IMR-90 (cell line): Measurements from ENCODE around the gene LCN2. TPM values are rescaled to one million over a fixed set of nuclear protein-coding genes. Genes with fewer than 3 reads are reported as not detected.

Source experiments
- ATAC-seq: fragments of 200-7000 bp; cut with Tn5 transposase; 2 replicates; pipeline ENCODE4 v1.9.1; 2020; ENCODE audit warnings: low read depth, mild to moderate bottlenecking, moderate library complexity
- BruUV-seq: library from RNA; stranded (reverse); fragments of 400-500 nt; replicated peaks from 2 replicates; lab custom pipeline; 2021; lab: Mats Ljungman, UMichigan
- CTCF ChIA-PET: fragments of 300-600 bp; formaldehyde crosslinking; extraction: SDS; loops from one replicate; lab custom pipeline; 2021; ENCODE audit warnings: antibody characterized with exemption; lab: Yijun Ruan, JAX
- POLR2A ChIA-PET: fragments of 300-600 bp; sonication (Branson Sonifier 250); formaldehyde crosslinking; loops from one replicate; lab custom pipeline; 2022; ENCODE audit warnings: antibody characterized with exemption; ENCODE audit not compliant: unreplicated experiment; lab: Charles Lee
- DNase-seq: peaks from one replicate; pipeline ENCODE4 v3.0.0; 2013
- H2AFZ ChIP-seq: replicated peaks from 2 replicates; pipeline ENCODE3; 2013; ENCODE audit warnings: low read length, mild to moderate bottlenecking; ENCODE audit not compliant: poor library complexity
- H2AK5ac ChIP-seq: 2 replicates; pipeline ENCODE4 v1.6.1; 2013; ENCODE audit warnings: low read depth, low read length, inconsistent platforms
- H2AK9ac ChIP-seq: replicated peaks from 2 replicates; pipeline ENCODE3; 2013; ENCODE audit warnings: mild to moderate bottlenecking, low read depth, low read length, moderate library complexity; ENCODE audit not compliant: poor library complexity
- H2BK120ac ChIP-seq: 2 replicates; pipeline ENCODE4 v1.6.1; 2013; ENCODE audit warnings: low read depth, low read length, inconsistent platforms
- H2BK15ac ChIP-seq: 3 replicates; pipeline ENCODE4 v1.6.1; 2013; ENCODE audit warnings: low read depth, low read length, inconsistent platforms
- H2BK20ac ChIP-seq: 2 replicates; pipeline ENCODE4 v1.6.1; 2013; ENCODE audit warnings: low read depth, mild to moderate bottlenecking, inconsistent platforms, low read length, moderate library complexity
- H2BK5ac ChIP-seq: 2 replicates; pipeline ENCODE4 v1.6.1; 2013; ENCODE audit warnings: mild to moderate bottlenecking, low read depth, low read length, inconsistent platforms; ENCODE audit not compliant: poor library complexity, severe bottlenecking
- H3K14ac ChIP-seq: replicated peaks from 2 replicates; pipeline ENCODE4 v1.6.1; 2013; ENCODE audit warnings: low read depth, low read length, inconsistent platforms
- H3K18ac ChIP-seq: 2 replicates; pipeline ENCODE4 v1.6.1; 2013; ENCODE audit warnings: low read depth, low read length, control low read depth
- H3K23ac ChIP-seq: 2 replicates; pipeline ENCODE4 v1.6.1; 2013; ENCODE audit warnings: low read depth, low read length, inconsistent platforms
- H3K27ac ChIP-seq: 2 replicates; pipeline ENCODE4 v1.5.1; 2013; ENCODE audit warnings: mild to moderate bottlenecking, control low read depth, low read length; ENCODE audit not compliant: insufficient read depth
- H3K27me3 ChIP-seq: 2 replicates; pipeline ENCODE4 v1.6.1; 2013; ENCODE audit warnings: low read length; ENCODE audit not compliant: control insufficient read depth, insufficient read depth
- H3K36me3 ChIP-seq: 2 replicates; pipeline ENCODE4 v1.6.1; 2013; ENCODE audit warnings: low read length, mixed read lengths; ENCODE audit not compliant: control insufficient read depth, insufficient read depth
- H3K4ac ChIP-seq: 2 replicates; pipeline ENCODE4 v1.6.1; 2013; ENCODE audit warnings: low read depth, low read length, inconsistent platforms
- H3K4me1 ChIP-seq: 2 replicates; pipeline ENCODE4 v1.6.1; 2013; ENCODE audit warnings: low read length, mixed read lengths; ENCODE audit not compliant: control insufficient read depth, insufficient read depth
- H3K4me2 ChIP-seq: 2 replicates; pipeline ENCODE4 v1.6.1; 2013; ENCODE audit warnings: low read depth, mild to moderate bottlenecking, control low read depth, low read length, moderate library complexity
- H3K4me3 ChIP-seq: 2 replicates; pipeline ENCODE4 v1.5.1; 2013; ENCODE audit warnings: low read depth, mild to moderate bottlenecking, control low read depth, low read length, moderate library complexity; ENCODE audit not compliant: insufficient read depth
- H3K56ac ChIP-seq: 2 replicates; pipeline ENCODE4 v1.6.1; 2013; ENCODE audit warnings: low read length, inconsistent platforms; ENCODE audit not compliant: insufficient read depth; ENCODE audit errors: extremely low read depth
- H3K79me1 ChIP-seq, 2 experiments: 2 replicates each; pipeline ENCODE4 v1.6.1; 2013; ENCODE audit warnings: low read length in 2 of 2, inconsistent platforms in 1 of 2, low read depth in 1 of 2
- H3K9ac ChIP-seq: 2 replicates; pipeline ENCODE4 v1.6.1; 2013; ENCODE audit warnings: low read depth, low read length, control low read depth
- H3K9me1 ChIP-seq: 2 replicates; pipeline ENCODE4 v1.6.1; 2013; ENCODE audit warnings: low read length, inconsistent platforms; ENCODE audit not compliant: insufficient read depth
- H3K9me3 ChIP-seq: 2 replicates; pipeline ENCODE4 v1.6.1; 2013; ENCODE audit warnings: low read length; ENCODE audit not compliant: control insufficient read depth, insufficient read depth
- H4K20me1 ChIP-seq: 2 replicates; pipeline ENCODE4 v1.6.1; 2013; ENCODE audit warnings: low read length, inconsistent platforms; ENCODE audit not compliant: insufficient read depth
- H4K5ac ChIP-seq: 2 replicates; pipeline ENCODE4 v1.6.1; 2013; ENCODE audit warnings: mild to moderate bottlenecking, low read depth, low read length, control low read depth
- H4K8ac ChIP-seq, 2 experiments: 2 replicates each; pipeline ENCODE4 v1.6.1; 2013; ENCODE audit warnings: low read depth in 2 of 2, low read length in 2 of 2, control low read depth in 1 of 2, inconsistent platforms in 1 of 2
- H4K91ac ChIP-seq: 2 replicates; pipeline ENCODE4 v1.6.1; 2013; ENCODE audit warnings: low read depth, low read length, inconsistent platforms; ENCODE audit not compliant: insufficient read depth
- BHLHE40 ChIP-seq: fragments of 150-350 bp; IDR thresholded peaks from 2 replicates; pipeline ENCODE4 v1.6.1; 2016; ENCODE audit warnings: mild to moderate bottlenecking, low read depth, low read length
- CEBPB ChIP-seq: IDR thresholded peaks from 2 replicates; pipeline ENCODE4 v1.6.1; 2012; ENCODE audit warnings: low read depth, low read length, improper control_type of control experiment
- CHD1 ChIP-seq: IDR thresholded peaks from 2 replicates; pipeline ENCODE4 v1.6.1; 2012; ENCODE audit warnings: low read depth, low read length, improper control_type of control experiment
- CTCF ChIP-seq: conservative IDR thresholded peaks from 2 replicates; pipeline ENCODE4 v1.5.1; 2012; ENCODE audit warnings: mild to moderate bottlenecking, low read depth, low read length, improper control_type of control experiment
- FOS ChIP-seq: fragments of 150-350 bp; IDR thresholded peaks from 2 replicates; pipeline ENCODE4 v1.6.1; 2016; ENCODE audit warnings: low read depth, low read length
- MAFK ChIP-seq: IDR thresholded peaks from 2 replicates; pipeline ENCODE4 v1.6.1; 2012; ENCODE audit warnings: low read depth, low read length, improper control_type of control experiment
- MXI1 ChIP-seq: IDR thresholded peaks from 2 replicates; pipeline ENCODE4 v1.6.1; 2012; ENCODE audit warnings: low read depth, mild to moderate bottlenecking, low read length, moderate library complexity, borderline replicate concordance
- NFE2L2 ChIP-seq: fragments of 150-350 bp; IDR thresholded peaks from 2 replicates; pipeline ENCODE4 v1.6.1; 2016; ENCODE audit warnings: low read depth, mild to moderate bottlenecking, low read length
- POLR2A ChIP-seq: IDR thresholded peaks from 2 replicates; pipeline ENCODE4 v1.6.1; 2012; ENCODE audit warnings: mild to moderate bottlenecking, low read depth, low read length
- RCOR1 ChIP-seq: IDR thresholded peaks from 2 replicates; pipeline ENCODE4 v1.6.1; 2012; ENCODE audit warnings: mild to moderate bottlenecking, low read length, improper control_type of control experiment; ENCODE audit not compliant: insufficient replicate concordance
- RFX5 ChIP-seq: IDR thresholded peaks from 2 replicates; pipeline ENCODE4 v1.8.0; 2012; ENCODE audit warnings: low read depth, mild to moderate bottlenecking, low read length, moderate library complexity
- SMC3 ChIP-seq: fragments of 150-350 bp; IDR thresholded peaks from 2 replicates; pipeline ENCODE4 v1.6.1; 2016; ENCODE audit warnings: low read depth, mild to moderate bottlenecking, antibody characterized with exemption, low read length, moderate library complexity
- USF2 ChIP-seq: fragments of 150-350 bp; IDR thresholded peaks from 2 replicates; pipeline ENCODE4 v1.6.1; 2017; ENCODE audit warnings: mild to moderate bottlenecking, antibody characterized with exemption, low read length, low read depth
- WGBS, 2 experiments: methylation state at CpG; one replicate each; pipeline versions ENCODE4 v1.1.5 to v1.1.7; 2013; ENCODE audit warnings: missing lambda C conversion rate in 2 of 2; ENCODE audit not compliant: insufficient read length in 1 of 2; ENCODE audit errors: extremely low coverage in 2 of 2; 5-methylcytosine and 5-hydroxymethylcytosine counted together
- dilution Hi-C: fragments of 300-500 bp; cut with HindIII; formaldehyde crosslinking; loops from one replicate; pipeline ENCODE4 v1.14.3; 2018; ENCODE audit warnings: low sequenced_read_pairs; ENCODE audit not compliant: unreplicated experiment
- in situ Hi-C: fragments of 300-500 bp; cut with MboI; formaldehyde crosslinking; loops from 3 replicates; pipeline ENCODE4 v1.14.3; 2019; ENCODE audit warnings: low sequenced_read_pairs, inconsistent platforms, mixed read lengths
- intact Hi-C: fragments of 100-400 bp; cut with micrococcal nuclease; formaldehyde crosslinking; loops from 2 replicates; pipeline ENCODE4 v1.10.0; 2022
- polyA plus RNA-seq, 3 experiments: library from polyadenylated mRNA; depleted of rRNA; stranded (reverse); fragments of >200 nt; gene quantifications; 2 replicates each; pipeline ENCODE4 v1.2.3, GENCODE V29; 2012; ENCODE audit warnings: low replicate concordance in 1 of 3
- total RNA-seq: library from RNA; depleted of rRNA; stranded (reverse); fragments of >200 nt; gene quantifications from 2 replicates; pipeline ENCODE4 v1.2.3, GENCODE V29; 2012

Gene LCN2
- total and polyA plus RNA-seq, 2 of the 4 experiments (the other 2 are of a cell fraction), result not detected

- Histone ChIP-seq H2AK5ac (no peak overlapping the region), H3K9ac (no peak overlapping the region), H2BK20ac (no peak overlapping the region), H3K4me3 (no peak overlapping the region), H4K91ac (no peak overlapping the region), H3K4ac (no peak overlapping the region), H3K79me1 (peaks cover 0 to 24% of the 10 kb centered on the region in 2 experiments; a peak in 2 of 4 replicates), H3K9me3 (peaks cover 5% of the 10 kb centered on the region), H3K4me1 (peaks cover 13% of the 10 kb centered on the region), H2AFZ (no peak overlapping the region), H3K27me3 (no peaks in the 10 kb centered on the region), H2BK5ac (no peak overlapping the region), H3K4me2 (no peak overlapping the region), H4K20me1 (peaks cover 4% of the 10 kb centered on the region), H3K56ac (no peak overlapping the region), H3K27ac (no peak overlapping the region), H3K18ac (no peak overlapping the region), H2BK15ac (no peak overlapping the region), H4K5ac (no peak overlapping the region), H4K8ac (no peak overlapping the region), H3K23ac (no peak overlapping the region), H3K9me1 (peaks cover 12% of the 10 kb centered on the region), H3K14ac (no peak overlapping the region), H3K36me3 (peaks cover 62% of the 10 kb centered on the region), H2AK9ac (peak overlapping the region; percentile 8), H2BK120ac (no peak overlapping the region)
- CTCF ChIA-PET, result no interaction called here
- no peak for TF ChIP-seq BHLHE40
- no peak for TF ChIP-seq CTCF
- no peak for TF ChIP-seq USF2
- no peak for TF ChIP-seq RFX5
- TF ChIP-seq FOS, result no peak
- no peak for TF ChIP-seq MXI1
- no peak for TF ChIP-seq CHD1
- no peak for TF ChIP-seq RCOR1
- TF ChIP-seq CEBPB, result no peak
- no peak for TF ChIP-seq POLR2A
- TF ChIP-seq MAFK, result no peak
- no peak for TF ChIP-seq SMC3
- TF ChIP-seq NFE2L2, result no peak
- WGBS, 2 experiments, result 98% methylated on average over 6 of the region's 8 CpGs; no CpG with 5 or more reads in 1 of the 2 experiments
- in situ Hi-C loops (no loop called here), intact Hi-C loops (no loop called here), dilution Hi-C loops (no loop called here)
- no peak for ATAC-seq
- DNase-seq, result no peak
- POLR2A ChIA-PET, result no interaction called here
- BruUV-seq, result no TSS peak
Observed at GRCh38 chr9:128180001-128180400, 30.7 kb downstream of the LCN2 start.
